Upper lobe of left lung (tissue), 6 donors: ENCODE results near the gene JAGN1. TPM values are rescaled to one million over a fixed set of nuclear protein-coding genes. Genes with fewer than 3 reads are reported as not detected.

Source experiments
- ATAC-seq, 2 donors: fragments of 200-7000 bp; cut with Tn5 transposase; one replicate each; pipeline ENCODE4 v1.9.1; 2022; ENCODE audit warnings: mild to moderate bottlenecking in 2 of 2, moderate library complexity in 2 of 2; ENCODE audit not compliant: low FRiP score in 2 of 2
- DNase-seq, 2 donors: peaks; one replicate each; pipeline ENCODE4 v3.0.0-alpha.2; 2019 to 2020
- H3K27ac ChIP-seq, 4 donors: fragments of 200-600 bp; sonication (generic); one replicate each; pipeline ENCODE4 v1.5.1; 2016 to 2019
- H3K27me3 ChIP-seq, 4 donors: fragments of 200-600 bp; sonication (generic); one replicate each; pipeline ENCODE4 v1.5.1; 2017 to 2019
- H3K36me3 ChIP-seq, 4 donors: fragments of 200-600 bp; sonication (generic); one replicate each; pipeline ENCODE4 v1.5.1; 2016 to 2019
- H3K4me1 ChIP-seq, 4 donors: fragments of 200-600 bp; sonication (generic); one replicate each; pipeline ENCODE4 v1.5.1; 2018 to 2019
- H3K4me3 ChIP-seq, 4 donors: fragments of 200-600 bp; sonication (generic); one replicate each; pipeline ENCODE4 v1.5.1; 2017 to 2019; ENCODE audit warnings: mild to moderate bottlenecking in 2 of 4, moderate library complexity in 1 of 4
- H3K9me3 ChIP-seq, 4 donors: fragments of 200-600 bp; sonication (generic); one replicate each; pipeline ENCODE4 v1.5.1; 2018 to 2019
- EP300 ChIP-seq, 4 donors: sonication (generic); formaldehyde crosslinking; IDR thresholded peaks; one replicate each; pipeline ENCODE4 v1.5.1; 2017; ENCODE audit warnings: antibody characterized with exemption in 4 of 4, control low read depth in 2 of 4
- POLR2A ChIP-seq, 4 donors: fragments of 450-650 bp; IDR thresholded peaks; one replicate each; pipeline ENCODE4 v1.5.1; 2016 to 2017; ENCODE audit warnings: antibody characterized with exemption in 4 of 4, mild to moderate bottlenecking in 2 of 4
- POLR2AphosphoS5 ChIP-seq, 2 donors: sonication (generic); formaldehyde crosslinking; IDR thresholded peaks; one replicate each; pipeline ENCODE4 v1.5.1; 2017; ENCODE audit warnings: antibody characterized with exemption in 2 of 2
- WGBS, 2 donors: methylation state at CpG; one replicate each; pipeline ENCODE4 v1.1.5; 2017 to 2018; 5-methylcytosine and 5-hydroxymethylcytosine counted together
- small RNA-seq, 4 donors: library from RNA; depleted of rRNA; stranded (forward); fragments of <200 nt; gene quantifications; one replicate each; pipeline ENCODE3, GENCODE V24; 2016
- total RNA-seq, 6 donors: library from RNA; depleted of rRNA in 4 of 6; stranded (reverse); fragments of >200 nt in 4 of 6; gene quantifications; one replicate each; pipeline versions ENCODE4 v1.1.0 to v1.2.1, GENCODE V29; 2016 to 2021
- TF ChIP-seq, protein P1 (sequence below), 6 experiments: fragments of 450-650 bp in 4 of 6; fragments of 200-600 bp in 2 of 6; sonication (generic) in 2 of 6; IDR thresholded peaks; one replicate each; pipeline ENCODE4 v1.5.1; 2016 to 2019; ENCODE audit warnings: antibody characterized with exemption in 6 of 6
- donor health status: DM: no; HTN: no; CAD: no; lungs with moderate emphysema.
- donor health status: DM: no; HTN: yes; CAD: no; lungs with severe emphysema.

Gene JAGN1
- total RNA-seq, 6 donors from 2014 or later, result 4.2 to 33.3 (median 24.2) TPM

DNA sequence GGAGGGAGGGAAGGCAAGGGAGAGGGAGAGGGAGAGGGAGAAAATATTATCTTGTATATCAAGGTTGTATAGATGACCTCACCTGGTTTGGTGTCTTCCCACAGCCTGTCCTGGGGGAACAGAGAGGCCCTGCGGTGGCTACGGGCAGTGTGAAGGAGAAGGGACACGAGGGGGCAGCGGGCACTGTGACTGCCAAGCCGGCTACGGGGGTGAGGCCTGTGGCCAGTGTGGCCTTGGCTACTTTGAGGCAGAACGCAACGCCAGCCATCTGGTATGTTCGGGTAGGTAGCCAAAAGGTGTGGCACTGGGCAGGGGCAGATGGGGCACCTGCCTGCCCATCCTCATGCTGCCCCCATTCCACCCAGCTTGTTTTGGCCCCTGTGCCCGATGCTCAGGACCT is 50.3 kb downstream of the JAGN1 start:
- Histone ChIP-seq H3K4me1 (peaks cover 0 to 10% (median 4%) of the 10 kb centered on the region in 4 donors), H3K9me3 (no peaks in the 10 kb centered on the region), H3K4me3 (no peak overlapping the region), H3K27ac (no peak overlapping the region), H3K27me3 (no peaks in the 10 kb centered on the region), H3K36me3 (peaks cover 0 to 55% (median 22%) of the 10 kb centered on the region in 4 donors)
- DNase-seq, result no peak
- TF ChIP-seq, protein P1, sequence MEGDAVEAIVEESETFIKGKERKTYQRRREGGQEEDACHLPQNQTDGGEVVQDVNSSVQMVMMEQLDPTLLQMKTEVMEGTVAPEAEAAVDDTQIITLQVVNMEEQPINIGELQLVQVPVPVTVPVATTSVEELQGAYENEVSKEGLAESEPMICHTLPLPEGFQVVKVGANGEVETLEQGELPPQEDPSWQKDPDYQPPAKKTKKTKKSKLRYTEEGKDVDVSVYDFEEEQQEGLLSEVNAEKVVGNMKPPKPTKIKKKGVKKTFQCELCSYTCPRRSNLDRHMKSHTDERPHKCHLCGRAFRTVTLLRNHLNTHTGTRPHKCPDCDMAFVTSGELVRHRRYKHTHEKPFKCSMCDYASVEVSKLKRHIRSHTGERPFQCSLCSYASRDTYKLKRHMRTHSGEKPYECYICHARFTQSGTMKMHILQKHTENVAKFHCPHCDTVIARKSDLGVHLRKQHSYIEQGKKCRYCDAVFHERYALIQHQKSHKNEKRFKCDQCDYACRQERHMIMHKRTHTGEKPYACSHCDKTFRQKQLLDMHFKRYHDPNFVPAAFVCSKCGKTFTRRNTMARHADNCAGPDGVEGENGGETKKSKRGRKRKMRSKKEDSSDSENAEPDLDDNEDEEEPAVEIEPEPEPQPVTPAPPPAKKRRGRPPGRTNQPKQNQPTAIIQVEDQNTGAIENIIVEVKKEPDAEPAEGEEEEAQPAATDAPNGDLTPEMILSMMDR (IDR thresholded peaks at IDR 0.05), result no peak
- TF ChIP-seq EP300 (IDR thresholded peaks at IDR 0.05), result no peak
- WGBS, 2 donors, result 94 to 99% methylated on average over 10 of the region's 10 CpGs
- ATAC-seq, result no peak

DNA sequence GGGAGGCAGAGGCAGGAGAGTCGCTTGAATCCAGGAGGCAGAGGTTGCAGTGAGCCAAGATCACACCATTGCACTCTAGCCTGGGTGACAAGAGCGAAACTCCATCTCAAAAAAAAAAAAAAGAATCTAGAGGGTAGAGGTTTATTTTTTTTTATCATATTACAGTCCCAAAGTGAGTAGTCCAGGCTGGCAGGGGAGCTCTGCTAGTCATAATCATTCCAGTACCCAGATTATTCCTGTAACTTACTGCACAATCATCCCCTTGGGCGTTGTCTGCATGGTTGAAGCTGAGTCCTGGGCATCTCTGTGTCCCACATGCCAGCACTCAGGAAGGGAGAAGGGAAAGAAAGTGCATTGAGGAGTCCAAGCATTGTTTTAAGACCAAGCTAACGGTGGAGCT is 51.8 kb downstream of the JAGN1 start:
- ATAC-seq (no peak), DNase-seq (no peak)
- Histone ChIP-seq H3K9me3 (no peaks in the 10 kb centered on the region), H3K36me3 (peaks cover 0 to 41% (median 22%) of the 10 kb centered on the region in 4 donors), H3K27ac (peak overlapping the region in 1 of 4 donors; percentile 44), H3K4me3 (no peak overlapping the region), H3K4me1 (peaks cover 0 to 14% (median 3%) of the 10 kb centered on the region in 4 donors), H3K27me3 (no peaks in the 10 kb centered on the region)
- 77 to 78% methylated on average over 3 to 4 of the region's 4 CpGs for WGBS, 2 donors
- TF ChIP-seq, protein P1 (IDR thresholded peaks at IDR 0.05), result no peak
- TF ChIP-seq POLR2AphosphoS5 (IDR thresholded peaks at IDR 0.05) (no peak), POLR2A (IDR thresholded peaks at IDR 0.05) (no peak), EP300 (IDR thresholded peaks at IDR 0.05) (no peak)

DNA sequence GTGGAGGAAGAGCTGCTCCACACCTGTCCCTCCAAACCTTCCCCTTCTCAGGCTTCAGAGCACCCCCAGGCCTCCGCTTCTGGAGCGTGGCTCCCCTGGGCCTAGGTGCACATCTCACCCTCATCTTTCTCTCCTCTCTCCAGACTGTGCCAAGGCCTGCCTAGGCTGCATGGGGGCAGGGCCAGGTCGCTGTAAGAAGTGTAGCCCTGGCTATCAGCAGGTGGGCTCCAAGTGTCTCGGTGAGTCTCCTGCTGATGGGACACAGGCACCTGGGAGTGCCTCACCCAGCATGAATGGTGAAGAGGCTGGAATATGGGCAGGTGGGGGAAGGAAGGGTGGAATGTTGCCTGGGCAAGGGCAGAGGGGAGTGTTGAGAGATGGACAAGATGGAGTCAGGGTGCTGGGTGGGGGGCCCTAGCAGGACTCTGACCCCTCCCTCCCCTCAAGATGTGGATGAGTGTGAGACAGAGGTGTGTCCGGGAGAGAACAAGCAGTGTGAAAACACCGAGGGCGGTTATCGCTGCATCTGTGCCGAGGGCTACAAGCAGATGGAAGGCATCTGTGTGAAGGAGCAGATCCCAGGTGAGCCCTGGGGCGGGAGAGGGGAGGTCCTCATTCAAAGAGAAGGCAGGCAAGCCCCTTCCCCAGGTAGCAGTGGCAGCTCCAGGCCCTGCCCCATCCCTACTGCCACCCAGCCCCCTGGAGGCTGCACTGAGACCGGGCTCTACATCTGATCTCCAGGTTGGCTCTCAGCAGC is 52.7 kb downstream of the JAGN1 start:
- H3K27me3 ChIP-seq, result no peaks in the 10 kb centered on the region
- H3K36me3 ChIP-seq, result peaks cover 0 to 32% (median 17%) of the 10 kb centered on the region in 4 donors
- TF ChIP-seq POLR2AphosphoS5 (IDR thresholded peaks at IDR 0.05), result no peak
- TF ChIP-seq POLR2A (IDR thresholded peaks at IDR 0.05), result no peak
- TF ChIP-seq, protein P1 (IDR thresholded peaks at IDR 0.05), result no peak
- TF ChIP-seq EP300 (IDR thresholded peaks at IDR 0.05), result no peak
- no peak overlapping the region for H3K4me3 ChIP-seq
- 91 to 95% methylated on average over 11 of the region's 11 CpGs for WGBS, 2 donors
- H3K9me3 ChIP-seq, result no peaks in the 10 kb centered on the region
- DNase-seq (no peak), ATAC-seq (no peak)
- no peak overlapping the region for H3K27ac ChIP-seq
- H3K4me1 ChIP-seq, result peaks cover 3 to 20% (median 9%) of the 10 kb centered on the region in 4 donors

Small RNA genes within 50 kb of the gene (small RNA-seq; reads per million reads assigned to genes)
- 0 reads per million in 4 donors for gene RNU6-882P

Other genes starting within 250 kb of the JAGN1 start
- 10 to 100 TPM; 43.7 to 66.1 (median 57.6) TPM for gene MTMR14, start 241.1 kb upstream of the JAGN1 start, total RNA-seq
- gene CPNE9, start 186.8 kb upstream of the JAGN1 start, total RNA-seq, result under 1 TPM in 3 of 6 donors, not detected in 3; 0.20 to 0.39 (median 0.30) TPM
- 10 to 100 TPM; 18.8 to 44.0 (median 26.5) TPM for gene BRPF1, start 158.9 kb upstream of the JAGN1 start, total RNA-seq
- gene OGG1, start 140.7 kb upstream of the JAGN1 start, total RNA-seq, result 10 to 100 TPM; 13.7 to 49.2 (median 18.3) TPM
- gene CAMK1, start 120.7 kb upstream of the JAGN1 start, total RNA-seq, result 10 to 100 TPM; 19.5 to 44.0 (median 27.6) TPM
- 10 to 100 TPM; 48.2 to 68.0 (median 60.7) TPM for gene TADA3, start 98.1 kb upstream of the JAGN1 start, total RNA-seq
- gene ARPC4, start 97.5 kb upstream of the JAGN1 start, total RNA-seq, result 100 to 1,000 TPM in 5 of 6 donors, 10 to 100 TPM in 1; 88.3 to 186 (median 158) TPM
- gene TTLL3, start 80.3 kb upstream of the JAGN1 start, total RNA-seq, result 100 to 1,000 TPM in 2 of 6 donors, 10 to 100 TPM in 4; 33.0 to 544 (median 64.4) TPM
- 10 to 100 TPM; 23.8 to 58.7 (median 34.9) TPM for gene RPUSD3, start 46.6 kb upstream of the JAGN1 start, total RNA-seq
- not detected for gene CIDEC, start 10.4 kb upstream of the JAGN1 start, total RNA-seq
- 10 to 100 TPM; 16.1 to 44.8 (median 27.0) TPM for gene IL17RE, start 12.2 kb downstream of the JAGN1 start, total RNA-seq
- 10 to 100 TPM; 26.3 to 83.8 (median 32.9) TPM for gene IL17RC, start 26.5 kb downstream of the JAGN1 start, total RNA-seq
- gene CRELD1, start 43.2 kb downstream of the JAGN1 start, total RNA-seq, result 10 to 100 TPM; 31.7 to 72.3 (median 44.0) TPM
- 1 to 10 TPM; 1.6 to 7.1 (median 4.5) TPM for gene PRRT3, start 61.8 kb downstream of the JAGN1 start, total RNA-seq
- gene EMC3, start 96.2 kb downstream of the JAGN1 start, total RNA-seq, result 10 to 100 TPM; 26.2 to 79.0 (median 46.3) TPM
- 10 to 100 TPM in 1 of 6 donors, 1 to 10 TPM in 5; 3.0 to 23.0 (median 5.8) TPM for gene FANCD2, start 135.8 kb downstream of the JAGN1 start, total RNA-seq
- gene FANCD2OS, start 217.6 kb downstream of the JAGN1 start, total RNA-seq, result not detected
- 100 to 1,000 TPM in 2 of 6 donors, 10 to 100 TPM in 4; 43.3 to 115 (median 81.8) TPM for gene BRK1, start 225.1 kb downstream of the JAGN1 start, total RNA-seq